GM08714 (cell line): ENCODE results near the gene PATE3.

Source experiments
- H3K4me3 ChIP-seq: fragments of 200-500 bp; sonication (Bioruptor generic); 2 replicates; pipeline ENCODE4 v1.5.1; 2014; ENCODE audit warnings: mild to moderate bottlenecking, low read length, inconsistent platforms
- ZNF274 ChIP-seq: IDR thresholded peaks from 2 replicates; pipeline ENCODE4 v1.6.1; 2012; ENCODE audit warnings: mild to moderate bottlenecking, low read depth, low read length

Gene PATE3, protein sequence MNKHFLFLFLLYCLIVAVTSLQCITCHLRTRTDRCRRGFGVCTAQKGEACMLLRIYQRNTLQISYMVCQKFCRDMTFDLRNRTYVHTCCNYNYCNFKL

GRCh38 chr11:125787827-125788226, at the start of gene PATE3:
TSS of gene PATE3 (plus strand) at chr11:125788127. CDS start at chr11:125788152, 25 bp downstream.
- H3K4me3 ChIP-seq, result no peak within 1 kb of the TSS
- TF ChIP-seq ZNF274, result no peak

DNA sequence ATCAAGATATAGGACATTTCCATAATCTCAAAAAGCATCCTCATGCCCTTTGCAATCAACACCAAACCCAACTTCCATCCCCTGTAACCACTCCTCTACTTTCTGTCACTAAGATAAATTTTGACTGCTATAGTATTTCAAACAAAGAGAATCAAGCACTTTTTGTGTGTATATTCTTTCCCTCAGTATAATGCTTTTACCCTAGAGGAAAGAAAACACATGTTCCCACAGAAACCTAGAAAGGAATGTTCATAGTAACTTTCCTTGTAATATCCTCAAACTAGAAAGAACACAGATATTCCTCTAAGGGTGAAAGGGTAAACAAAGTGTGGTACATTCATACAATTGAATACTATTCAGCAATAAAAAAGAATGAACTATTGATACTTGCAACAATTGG, 47.3 kb upstream of the PATE3 start:
- TF ChIP-seq ZNF274, result no peak
- no peak overlapping the region for H3K4me3 ChIP-seq

- TF ChIP-seq ZNF274, result no peak
- H3K4me3 ChIP-seq, result no peak overlapping the region
Measured at GRCh38 chr11:125743681-125744080, 44.2 kb upstream of the PATE3 start.

GRCh38 chr11:125745979-125746378, 41.9 kb upstream of the PATE3 start, which contains the start of gene PATE1:
TSS of gene PATE1 (plus strand) at chr11:125746279. CDS start at chr11:125746305, 26 bp downstream.
- no peak for TF ChIP-seq ZNF274

GRCh38 chr11:125750629-125751028, 37.3 kb upstream of the PATE3 start:
- no peak overlapping the region for H3K4me3 ChIP-seq
- no peak for TF ChIP-seq ZNF274

More at GRCh38 chr11:125745979-125746378, 41.9 kb upstream of the PATE3 start, which contains the start of gene PATE1:
- no peak within 1 kb of the TSS for H3K4me3 ChIP-seq

DNA sequence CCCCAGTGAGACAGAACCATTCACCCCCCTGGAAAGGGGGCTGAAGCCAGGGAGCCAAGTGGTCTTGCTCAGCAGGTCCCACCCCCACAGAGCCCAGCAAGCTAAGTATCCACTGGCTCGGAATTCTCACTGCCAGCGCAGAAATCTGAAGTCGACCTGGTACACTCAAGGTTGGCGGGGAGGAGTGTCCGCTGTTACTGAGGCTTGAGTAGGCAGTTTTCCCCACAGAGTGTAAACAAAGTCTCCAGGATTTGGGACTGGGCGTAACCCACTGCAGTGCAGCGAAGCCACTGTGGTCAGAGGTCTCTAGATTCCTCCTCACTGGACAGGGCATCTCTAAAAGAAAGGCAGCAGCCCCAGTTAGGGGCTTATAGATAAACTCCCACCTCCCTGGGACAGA, 31.9 kb upstream of the PATE3 start:
- no peak for TF ChIP-seq ZNF274
- H3K4me3 ChIP-seq, result no peak overlapping the region

GRCh38 chr11:125762445-125762844, 25.5 kb upstream of the PATE3 start:
- no peak for TF ChIP-seq ZNF274
- no peak overlapping the region for H3K4me3 ChIP-seq

DNA sequence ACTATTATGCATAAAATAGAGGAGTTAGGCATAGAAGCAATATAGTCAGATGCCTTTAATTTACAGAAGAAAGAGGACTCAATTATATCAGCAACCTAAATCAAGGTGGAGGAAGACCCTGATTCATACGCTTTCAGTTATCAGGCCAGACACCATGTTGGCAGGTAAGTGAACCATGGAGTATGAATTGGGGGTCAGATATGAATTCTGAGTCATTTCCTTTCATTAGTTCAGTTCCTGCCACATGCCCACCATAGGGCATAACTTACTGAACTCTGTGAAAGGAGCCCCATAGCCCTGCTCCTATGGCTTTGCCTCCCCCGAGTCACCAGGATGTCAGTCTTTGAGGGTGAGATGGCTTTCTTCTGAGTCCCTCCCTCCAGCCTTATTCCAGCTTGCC, 24.4 kb upstream of the PATE3 start:
- TF ChIP-seq ZNF274, result no peak
- no peak overlapping the region for H3K4me3 ChIP-seq

GRCh38 chr11:125766251-125766650, 21.7 kb upstream of the PATE3 start:
- no peak for TF ChIP-seq ZNF274
- H3K4me3 ChIP-seq, result no peak overlapping the region

DNA sequence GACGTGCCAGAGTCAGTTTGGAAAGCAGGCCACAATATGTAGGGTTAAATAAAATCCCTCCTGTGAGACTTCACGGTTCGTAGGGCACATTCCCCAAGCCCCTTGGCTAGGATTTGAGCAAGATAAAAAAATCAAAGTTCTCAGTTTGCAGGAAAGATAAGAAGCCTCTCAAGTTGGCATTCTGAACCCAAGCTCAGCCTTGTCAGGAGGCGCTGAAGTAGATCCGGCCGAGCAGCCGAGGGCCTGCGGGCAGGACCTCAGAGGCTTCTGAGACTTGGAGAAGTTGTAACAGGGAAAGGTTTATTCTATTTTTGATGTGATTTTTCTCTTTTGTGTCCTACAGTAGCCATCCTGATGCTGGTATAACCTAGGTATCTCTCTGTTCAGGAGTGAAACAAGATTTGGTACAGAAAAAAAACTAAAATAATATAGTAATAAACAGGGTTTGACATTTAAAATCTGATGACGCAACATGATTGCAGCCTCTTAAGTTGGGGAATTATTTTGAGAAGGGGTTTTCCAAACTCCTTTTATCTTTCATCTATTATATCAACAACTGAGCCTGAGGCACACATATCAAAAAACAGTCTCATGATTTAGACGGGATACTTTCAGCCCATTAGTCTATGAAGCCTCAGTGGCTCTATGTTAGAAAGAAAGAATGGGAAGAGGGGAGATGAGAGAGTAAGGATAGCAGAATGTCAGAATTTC, 19.4 kb upstream of the PATE3 start:
- no peak overlapping the region for H3K4me3 ChIP-seq
- no peak for TF ChIP-seq ZNF274

DNA sequence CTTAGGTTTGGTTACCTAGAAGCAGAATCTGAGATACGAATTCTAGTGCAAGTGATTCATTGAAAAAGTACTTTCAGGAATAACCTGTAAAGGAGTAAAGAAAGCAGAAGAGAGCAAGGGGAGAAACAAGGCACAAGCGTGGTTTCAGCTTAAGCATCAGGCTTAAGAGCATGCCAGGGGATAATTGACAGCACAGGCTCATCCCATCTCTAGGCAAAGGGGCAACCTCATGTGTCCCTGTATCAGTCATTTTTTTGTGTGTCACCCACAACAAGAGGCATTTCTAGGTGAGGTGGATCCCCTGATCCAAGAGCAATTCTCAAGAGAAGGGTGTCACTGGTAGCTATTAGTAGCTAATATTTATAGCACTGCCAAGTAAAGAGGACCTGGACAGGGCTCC, 17.3 kb upstream of the PATE3 start:
- no peak overlapping the region for H3K4me3 ChIP-seq
- no peak for TF ChIP-seq ZNF274

DNA sequence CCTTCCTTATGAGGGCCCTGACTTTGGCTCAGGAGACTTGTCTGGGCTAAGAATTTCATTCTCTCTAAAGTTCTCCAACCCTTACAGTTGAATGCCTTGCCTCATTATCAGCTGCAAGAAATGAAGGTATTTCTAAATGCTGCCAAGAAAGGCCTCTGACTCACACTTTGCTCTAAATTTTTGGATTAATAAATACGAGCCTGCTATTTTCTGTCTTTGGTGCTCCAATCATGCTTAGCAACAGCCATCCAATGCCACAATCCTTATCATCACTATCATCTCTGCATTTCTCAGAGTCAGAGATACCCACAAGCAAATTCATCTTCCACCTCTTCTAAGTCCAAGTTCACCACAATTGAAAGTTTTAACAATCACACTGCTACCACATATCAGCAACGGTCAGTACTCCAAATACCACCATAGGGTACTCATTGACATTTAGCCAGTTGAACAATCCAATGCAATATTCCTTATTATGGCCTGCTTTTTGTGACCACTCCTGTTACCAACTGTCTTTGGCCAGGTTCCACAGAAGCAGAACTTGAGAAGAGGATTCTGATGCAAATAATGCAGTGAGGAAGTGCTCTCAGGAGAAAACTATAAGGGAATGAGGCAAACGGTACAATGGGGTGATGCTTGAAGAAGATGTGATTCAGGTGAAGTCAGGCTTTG, 15.0 kb upstream of the PATE3 start:
- H3K4me3 ChIP-seq, result no peak overlapping the region
- no peak for TF ChIP-seq ZNF274

GRCh38 chr11:125773516-125773915, 14.4 kb upstream of the PATE3 start:
- TF ChIP-seq ZNF274, result no peak
- H3K4me3 ChIP-seq, result no peak overlapping the region

DNA sequence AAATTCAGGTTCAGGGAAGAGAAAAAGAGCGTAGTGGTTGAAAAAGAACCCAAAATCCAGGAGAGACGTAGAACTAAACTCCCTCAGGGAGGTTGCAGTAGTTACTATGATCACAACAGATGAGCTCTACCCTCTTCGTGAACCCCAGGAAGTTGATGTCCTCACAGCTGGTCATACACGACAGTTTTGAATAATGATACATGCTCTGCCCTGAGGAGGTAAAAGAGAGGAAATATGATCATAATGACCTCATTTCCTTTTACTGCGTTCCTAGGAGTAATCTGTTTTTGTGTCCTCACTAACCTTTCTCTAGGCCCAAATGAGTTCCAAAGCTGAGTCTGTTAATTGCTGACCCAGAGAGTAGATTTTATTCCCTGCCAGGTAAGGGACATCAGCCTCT, 10.6 kb upstream of the PATE3 start:
- TF ChIP-seq ZNF274, result no peak
- no peak overlapping the region for H3K4me3 ChIP-seq

GRCh38 chr11:125778728-125779127, 9.2 kb upstream of the PATE3 start, which contains the start of gene PATE2:
TSS of gene PATE2 (minus strand) at chr11:125778828. CDS start at chr11:125778773, 55 bp downstream.
- no peak for TF ChIP-seq ZNF274
- H3K4me3 ChIP-seq, result no peak within 1 kb of the TSS
